K562 (cell line): Measurements from ENCODE around the gene CNMD. TPM values are rescaled to one million over a fixed set of nuclear protein-coding genes. Genes with fewer than 3 reads are reported as not detected.

Experiments used
- ATAC-seq: fragments of 200-7000 bp; cut with Tn5 transposase; 3 replicates; pipeline ENCODE4 v1.9.1; 2020; ENCODE audit warnings: moderate library complexity
- BruUV-seq: library from RNA; stranded (reverse); fragments of 400-500 nt; replicated peaks from 2 replicates; lab custom pipeline; 2021; lab: Mats Ljungman, UMichigan
- CTCF ChIA-PET: fragments of 300-600 bp; formaldehyde crosslinking; extraction: SDS; loops from one replicate; lab custom pipeline; 2021; ENCODE audit warnings: low intra/inter-chr PET ratio; lab: Yijun Ruan, JAX
- POLR2A ChIA-PET: fragments of 300-600, 350-650 bp; sonication (Branson Sonifier 250); formaldehyde crosslinking; extraction: SDS; loops from one replicate; lab custom pipeline; 2021; ENCODE audit warnings: antibody characterized with exemption, inconsistent platforms; lab: Yijun Ruan, JAX
- DNase-seq, 4 experiments: peaks; one replicate each; pipeline versions ENCODE4 v3.0.0 to v3.0.0-alpha.2; 2011 to 2018; ENCODE audit warnings: low spot score in 3 of 4, mixed read lengths in 3 of 4; ENCODE audit errors: extremely low read depth in 1 of 4
- FAIRE-seq: peaks from 2 replicates; lab custom pipeline; 2011; peaks lifted over from hg19 to GRCh38; lab: Jason Lieb, UNC
- H2AFZ ChIP-seq: 2 replicates; pipeline ENCODE4 v1.6.0; 2011; ENCODE audit warnings: low read depth, low read length, control low read depth, inconsistent platforms
- H3K27ac ChIP-seq: fragments of 200-600 bp; 3 replicates; pipeline ENCODE4 v1.8.0; 2011; ENCODE audit warnings: low read depth, mild to moderate bottlenecking, control low read depth, inconsistent platforms, low read length, moderate library complexity, mixed read lengths; ENCODE audit errors: extremely low read depth
- H3K27me3 ChIP-seq, 2 experiments: fragments of 300-600 bp in 1 of 2; 2 replicates in 1 of 2; 3 replicates in 1 of 2; pipeline versions ENCODE4 v1.6.0 to v1.8.0; 2011; ENCODE audit warnings: inconsistent platforms in 2 of 2, low read length in 2 of 2, mild to moderate bottlenecking in 1 of 2, mixed read lengths in 1 of 2, moderate library complexity in 1 of 2; ENCODE audit not compliant: control insufficient read depth in 2 of 2, insufficient read depth in 2 of 2
- H3K36me3 ChIP-seq: fragments of 300-600 bp; 3 replicates; pipeline ENCODE4 v1.8.0; 2011; ENCODE audit warnings: mild to moderate bottlenecking, low read length, inconsistent platforms; ENCODE audit not compliant: control insufficient read depth, insufficient read depth
- H3K4me1 ChIP-seq, 2 experiments: fragments of 200-600 bp in 1 of 2; replicated peaks in 1 of 2; 2 replicates in 1 of 2; 3 replicates in 1 of 2; pipeline versions ENCODE4 v1.5.1 to v1.8.0; 2011; ENCODE audit warnings: inconsistent platforms in 2 of 2, low read length in 2 of 2, mild to moderate bottlenecking in 1 of 2, mixed read lengths in 1 of 2, moderate library complexity in 1 of 2; ENCODE audit not compliant: control insufficient read depth in 2 of 2, insufficient read depth in 2 of 2
- H3K4me2 ChIP-seq: 2 replicates; pipeline ENCODE4 v1.6.1; 2011; ENCODE audit warnings: low read length, control low read depth, inconsistent platforms, mixed read lengths; ENCODE audit not compliant: insufficient read depth
- H3K4me3 ChIP-seq: fragments of 200-600 bp; sonication (generic), shearing (Covaris generic); 2 replicates; pipeline ENCODE4 v1.5.1; 2016; ENCODE audit warnings: control low read depth, inconsistent platforms
- H3K79me2 ChIP-seq: fragments of 200-600 bp; 3 replicates; pipeline ENCODE4 v1.8.0; 2011; ENCODE audit warnings: low read length, inconsistent platforms; ENCODE audit not compliant: control insufficient read depth, insufficient read depth
- H3K9ac ChIP-seq, 2 experiments: 2 replicates each; pipeline versions ENCODE4 v1.6.0 to v1.6.1; 2011; ENCODE audit warnings: low read depth in 2 of 2, low read length in 2 of 2, control low read depth in 1 of 2, inconsistent platforms in 1 of 2, mild to moderate bottlenecking in 1 of 2, mixed read lengths in 1 of 2; ENCODE audit not compliant: insufficient read depth in 1 of 2
- H3K9me1 ChIP-seq: one replicate; pipeline ENCODE4 v1.6.0; 2011; ENCODE audit warnings: inconsistent platforms, mild to moderate bottlenecking, low read length, moderate library complexity; ENCODE audit not compliant: control insufficient read depth, insufficient read depth
- H3K9me3 ChIP-seq: replicated peaks from 2 replicates; pipeline ENCODE4 v1.5.1; 2011; ENCODE audit warnings: low read depth, low read length, inconsistent platforms; ENCODE audit not compliant: control insufficient read depth, insufficient read depth
- H4K20me1 ChIP-seq: replicated peaks from 2 replicates; pipeline ENCODE4 v1.6.1; 2011; ENCODE audit warnings: low read length, inconsistent platforms, mixed read lengths; ENCODE audit not compliant: control insufficient read depth, insufficient read depth
- CUX1 ChIP-seq: fragments of 200-800 bp; sonication (Bioruptor generic); IDR thresholded peaks from 2 replicates; pipeline ENCODE4 v1.6.1; 2016; ENCODE audit warnings: missing genetic modification characterization, missing compliant biosample characterization
- DNMT1 ChIP-seq: fragments of 450-650 bp; IDR thresholded peaks from 2 replicates; pipeline ENCODE4 v1.6.1; 2016; ENCODE audit warnings: antibody characterized with exemption, mild to moderate bottlenecking
- MAFF ChIP-seq: IDR thresholded peaks from 2 replicates; pipeline ENCODE4 v1.6.1; 2012; ENCODE audit warnings: low read length, improper control_type of control experiment
- MAFK ChIP-seq: IDR thresholded peaks from 2 replicates; pipeline ENCODE4 v1.6.1; 2011; ENCODE audit warnings: low read length, improper control_type of control experiment
- MYNN ChIP-seq, 2 experiments: sonication (generic); formaldehyde crosslinking in 1 of 2; IDR thresholded peaks; 2 replicates each; pipeline versions ENCODE4 v1.5.0 to v1.6.1; 2016 to 2020; ENCODE audit warnings: antibody characterized with exemption in 1 of 2, missing genetic modification reagents in 1 of 2
- ZNF316 ChIP-seq: fragments of 450-650 bp; IDR thresholded peaks from 2 replicates; pipeline ENCODE4 v1.6.1; 2016
- ZNF408 ChIP-seq: fragments of 250-450 bp; sonication (Bioruptor Pico); IDR thresholded peaks from 2 replicates; pipeline ENCODE4 v1.4.0; 2020; ENCODE audit warnings: low read depth, mild to moderate bottlenecking, moderate library complexity
- ZNF780A ChIP-seq: fragments of 250-450 bp; sonication (Bioruptor Pico); IDR thresholded peaks from 2 replicates; pipeline ENCODE4 v1.5.0; 2021; ENCODE audit warnings: mild to moderate bottlenecking
- WGBS: fragments of 100-300 bp; shearing (Covaris generic); methylation state at CpG from one replicate; pipeline ENCODE4 v1.1.6; 2016; ENCODE audit warnings: low coverage, mixed read lengths; ENCODE audit not compliant: insufficient coverage; ENCODE audit errors: missing lambda C conversion rate; 5-methylcytosine and 5-hydroxymethylcytosine counted together
- in situ Hi-C: fragments of 300-500 bp; cut with MboI; formaldehyde crosslinking; loops from 4 replicates; pipeline ENCODE4 v1.15.0; 2018; ENCODE audit warnings: inconsistent platforms, mixed read lengths
- intact Hi-C: fragments of 100-400 bp; cut with micrococcal nuclease; formaldehyde crosslinking; loops from 2 replicates; pipeline ENCODE4 v1.14.2; 2022
- polyA plus RNA-seq, 8 experiments: library from polyadenylated mRNA; depleted of rRNA in 4 of 8; stranded (reverse) in 5 of 8; unstranded in 3 of 8; fragments of >200 nt; fragmentation: Nextera tagmentation in 2 of 8; fragmentation: Illumina TruSeq in 1 of 8; extraction: Ambion mirVana in 2 of 8; extraction: Trizol in 1 of 8; gene quantifications; 2 replicates each; pipeline versions ENCODE4 v1.2.1 to v1.2.3, GENCODE V29; 2011 to 2014; ENCODE audit warnings: inconsistent platforms in 1 of 8, missing spikeins in 1 of 8
- total RNA-seq, 7 experiments: library from RNA; depleted of rRNA in 6 of 7; stranded (reverse); fragments of >200 nt in 6 of 7; fragmentation: Illumina TruSeq in 2 of 7; extraction: Trizol in 2 of 7; gene quantifications; 2 replicates each; pipeline versions ENCODE4 v1.2.1 to v1.2.3, GENCODE V29; 2011 to 2021; ENCODE audit warnings: low replicate concordance in 1 of 7

CNMD gene
- total and polyA plus RNA-seq, 9 of the 15 experiments (the other 6 are each of a cell fraction or from before 2014, with no cell fraction given) = not detected

- TF ChIP-seq CUX1 (CRISPR knock-in tag) = no peak
- TF ChIP-seq ZNF408 = no peak
- TF ChIP-seq, all 486 proteins: peak for 4
Measured at GRCh38 chr13:52665325-52665724, 74.3 kb downstream of the CNMD start (continued).

- Histone ChIP-seq H3K27ac (no peak overlapping the region), H3K4me3 (no peak overlapping the region), H3K4me2 (no peak overlapping the region), H3K4me1 (no peaks in the 10 kb centered on the region), H3K9ac (no peak overlapping the region), H2AFZ (no peak overlapping the region), H3K9me1 (no peaks in the 10 kb centered on the region), H3K79me2 (no peaks in the 10 kb centered on the region), H4K20me1 (no peaks in the 10 kb centered on the region), H3K9me3 (no peaks in the 10 kb centered on the region), H3K27me3 (no peaks in the 10 kb centered on the region), H3K36me3 (peaks cover 84% of the 10 kb centered on the region; the same call in 2 of the 3 replicates)
- ATAC-seq (no peak), FAIRE-seq (no peak), DNase-seq (no peak)
- intact Hi-C loops = loop anchor here (2.0 kb wide), 1 partner anchor 145 kb away; no protein-coding TSS in a partner anchor
- CTCF ChIA-PET = interaction anchor here (1.5 kb wide), 1 partner anchor 145 kb away, joined by 12 read pairs; no protein-coding TSS in a partner anchor
- WGBS = 95% methylated on average over 4 of the region's 4 CpGs
- in situ Hi-C loops = no loop called here
- TF ChIP-seq ZNF316 (peak; percentile 46; the same call in 1 of the 2 replicates), ZNF780A (CRISPR knock-in tag) (no peak), MAFF (peak; percentile 42; the same call in 1 of the 2 replicates), MYNN (IDR thresholded peaks at IDR 0.05) (no peak), MYNN (CRISPR knock-in tag; IDR thresholded peaks at IDR 0.05) (no peak), DNMT1 (no peak), MAFK (peak; percentile 37; the same call in 1 of the 2 replicates)
- POLR2A ChIA-PET = interaction anchor here (2.6 kb wide), 1 partner anchor 11 kb away, joined by 24 read pairs; the partner anchor contains the start of gene SUGT1
- BruUV-seq = no TSS peak
Measured at GRCh38 chr13:52664272-52664671, 75.3 kb downstream of the CNMD start.
